ENCODE measurements around the gene CTH.
"Not testable (repeated sequence)": the region's sequence is repeated elsewhere in the genome, so short reads cannot be mapped to it uniquely, and the experiment has no call there.

Gene CTH

DNA sequence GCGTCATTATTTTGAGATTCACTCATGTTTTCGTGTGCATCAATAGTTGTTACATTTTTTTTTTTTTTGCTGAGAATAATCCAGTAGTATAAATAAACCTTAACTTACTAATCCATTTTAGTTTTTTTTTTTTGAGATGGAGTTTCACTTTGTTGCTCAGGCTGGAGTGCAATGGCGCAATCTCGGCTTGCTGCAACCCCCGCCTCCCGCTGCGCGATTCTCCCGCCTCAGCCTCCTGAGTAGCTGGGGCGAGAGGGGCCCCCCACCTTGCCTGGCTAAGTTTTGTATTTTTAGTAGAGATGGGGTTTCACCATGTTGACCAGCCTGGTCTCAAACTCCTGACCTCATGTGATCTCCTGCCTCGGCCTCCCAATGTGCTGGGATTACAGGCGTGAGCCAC lies 66.0 kb downstream of the CTH start:
- no peak overlapping the region for H3K27ac ChIP-seq
- TF ChIP-seq CTCF (IDR thresholded peaks at IDR 0.05) (no peak), ZFX (IDR thresholded peaks at IDR 0.05; ENCODE audit: borderline replicate concordance) (no peak)

DNA sequence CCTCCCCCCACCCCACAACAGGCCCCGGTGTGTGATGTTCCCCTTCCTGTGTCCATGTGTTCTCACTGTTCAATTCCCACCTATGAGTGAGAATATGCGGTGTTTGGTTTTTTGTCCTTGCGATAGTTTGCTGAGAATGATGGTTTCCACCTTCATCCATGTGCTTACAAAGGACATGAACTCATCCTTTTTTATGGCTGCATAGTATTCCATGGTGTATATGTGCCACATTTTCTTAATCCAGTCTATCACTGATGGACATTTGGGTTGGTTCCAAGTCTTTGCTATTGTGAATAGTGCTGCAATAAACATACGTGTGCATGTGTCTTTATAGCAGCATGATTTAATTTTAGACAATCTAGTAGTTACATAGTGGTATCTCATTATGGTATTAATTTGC lies 66.8 kb downstream of the CTH start:
- not testable (repeated sequence) for H3K27ac ChIP-seq

DNA sequence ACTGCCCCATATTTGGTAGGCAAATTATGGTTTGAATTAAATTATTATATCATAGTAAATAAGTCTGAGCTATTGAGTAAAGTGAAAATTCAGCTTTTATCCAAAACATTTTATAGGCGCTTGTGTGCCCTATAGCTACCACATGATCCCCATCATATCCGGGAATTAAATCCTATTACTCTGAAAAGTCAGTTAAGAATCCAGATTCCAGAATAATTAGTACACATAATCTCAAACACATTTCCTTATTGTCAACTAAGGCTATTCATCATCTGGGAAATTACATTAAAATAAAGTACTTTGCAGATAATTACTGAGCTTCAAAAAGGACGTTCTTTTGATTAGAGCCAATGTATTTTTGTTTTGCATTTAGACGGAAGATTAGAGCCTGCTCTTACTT lies 72.3 kb downstream of the CTH start:
- no peak overlapping the region for H3K27ac ChIP-seq

DNA sequence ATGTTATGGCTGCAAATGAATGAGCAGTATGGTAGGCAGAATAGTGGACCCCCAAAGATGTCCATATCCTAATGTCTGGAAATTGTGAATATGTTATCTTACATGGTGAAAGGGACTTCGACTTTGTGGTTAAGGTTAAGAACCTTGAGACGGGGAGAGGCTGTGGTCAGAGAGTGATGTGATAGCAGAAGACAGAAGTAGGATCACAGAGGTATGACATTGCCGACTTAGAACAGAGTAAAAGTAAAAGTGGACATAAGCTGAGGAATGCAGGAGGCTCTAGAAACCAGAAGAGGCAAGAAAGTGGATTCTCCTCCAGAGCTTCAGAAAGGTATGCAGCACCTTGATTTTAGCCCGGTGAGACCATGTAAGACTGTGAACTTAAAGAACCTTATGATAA lies 74.6 kb downstream of the CTH start:
- no peak overlapping the region for H3K27ac ChIP-seq
- TF ChIP-seq CTCF (IDR thresholded peaks at IDR 0.05) (no peak), ZFX (IDR thresholded peaks at IDR 0.05; ENCODE audit: borderline replicate concordance) (no peak)

More for the DNA sequence above, 72.3 kb downstream of the CTH start:
- no peak for TF ChIP-seq CTCF (IDR thresholded peaks at IDR 0.05)
- no peak for TF ChIP-seq ZFX (IDR thresholded peaks at IDR 0.05; ENCODE audit: borderline replicate concordance)

DNA sequence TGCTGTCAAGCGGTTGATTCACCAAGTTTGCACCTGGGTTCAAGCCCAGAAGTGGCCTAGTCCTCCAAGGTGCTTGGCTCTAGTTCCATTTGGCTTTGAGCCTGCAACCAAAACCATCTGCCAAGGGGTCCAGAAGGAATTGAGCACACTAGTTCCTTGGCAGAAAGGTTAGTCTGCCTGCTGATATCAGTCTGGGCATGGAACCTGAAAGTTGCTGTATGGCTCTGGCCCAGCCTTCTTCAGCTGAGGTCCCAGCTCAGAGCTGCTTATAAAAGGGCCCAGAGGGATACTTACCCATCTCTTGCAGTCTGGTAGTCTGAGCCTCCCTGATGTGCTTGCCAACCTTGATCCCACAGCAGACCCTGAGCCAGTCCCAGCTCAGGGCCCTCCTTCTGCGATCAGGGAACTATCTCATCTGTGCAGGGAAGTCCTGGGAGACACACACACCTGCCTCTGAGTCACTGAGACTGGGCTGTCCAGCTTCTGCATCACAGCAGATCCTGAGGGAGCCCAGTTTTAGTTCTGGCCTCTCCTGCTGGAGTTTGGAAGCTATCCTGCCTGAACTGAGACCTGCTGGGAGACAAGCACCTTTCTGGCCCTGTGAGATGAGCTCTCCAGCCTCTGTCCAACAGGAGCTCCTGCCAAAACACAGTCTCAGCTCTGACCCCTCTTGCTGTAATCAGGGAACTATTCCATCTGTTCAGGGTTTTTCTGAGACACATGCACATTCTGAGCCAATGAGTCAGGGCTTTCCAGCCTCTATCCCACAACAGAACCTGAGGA lies 75.8 kb downstream of the CTH start:
- no peak for TF ChIP-seq CTCF (IDR thresholded peaks at IDR 0.05)
- no peak for TF ChIP-seq ZFX (IDR thresholded peaks at IDR 0.05; ENCODE audit: borderline replicate concordance)
- H3K27ac ChIP-seq = no peak overlapping the region

- H3K27ac ChIP-seq = no peak overlapping the region
- TF ChIP-seq ZFX (IDR thresholded peaks at IDR 0.05; ENCODE audit: borderline replicate concordance) (no peak), CTCF (IDR thresholded peaks at IDR 0.05) (no peak)
Observed at GRCh38 chr1:70487459-70487815, 76.4 kb downstream of the CTH start.

- TF ChIP-seq CTCF (IDR thresholded peaks at IDR 0.05) = peak; percentile 82
- no peak for TF ChIP-seq ZFX (IDR thresholded peaks at IDR 0.05; ENCODE audit: borderline replicate concordance)
- no peak overlapping the region for H3K27ac ChIP-seq
Observed at GRCh38 chr1:70487910-70488665, 77.0 kb downstream of the CTH start.
